ENCODE data around the gene ZNF432.

Gene ZNF432

GRCh38 chr19:52007806-52008557 lies 40.7 kb downstream of the ZNF432 start, which contains the start of gene ZNF615:
Gene ZNF615, minus strand, starts transcription at chr19:52008211. Its CDS starts 4,500 bp downstream, at chr19:52003711.
- peak; percentile 70 to 82 for DNase-seq

- no peak for DNase-seq
Measured at GRCh38 chr19:52007451-52007805, 41.2 kb downstream of the ZNF432 start.

- DNase-seq, result no peak
Measured at GRCh38 chr19:51994048-51994644, 54.5 kb downstream of the ZNF432 start.

- no peak for DNase-seq
Measured at GRCh38 chr19:51993422-51993821, 55.2 kb downstream of the ZNF432 start.

- peak; percentile 87 to 91 for DNase-seq
Measured at GRCh38 chr19:51986309-51987291, 62.0 kb downstream of the ZNF432 start, which contains the start of gene ZNF350. Gene ZNF350, minus strand, starts transcription at chr19:51986840. Its CDS starts 12,480 bp downstream, at chr19:51974360.

GRCh38 chr19:51983361-51983760 lies 65.3 kb downstream of the ZNF432 start:
- no peak for DNase-seq
